Natural killer cell (primary cell): ENCODE results near the gene BEST4. TPM values are rescaled to one million over a fixed set of nuclear protein-coding genes. Genes with fewer than 3 reads are reported as not detected.
"Not testable (repeated sequence)": the region's sequence is repeated elsewhere in the genome, so short reads cannot be mapped to it uniquely, and the experiment has no call there.

Experiments
- ATAC-seq, 3 donors: fragments of 150-1000 bp in 2 of 3; fragments of 200-7000 bp in 1 of 3; cut with Tn5 transposase; 1 replicate in 1 of 3; 2 replicates in 2 of 3; pipeline ENCODE4 v1.10.0; 2021; ENCODE audit warnings: mild to moderate bottlenecking in 2 of 3, moderate library complexity in 2 of 3
- DNase-seq, 2 donors: peaks; one replicate each; pipeline versions ENCODE4 v3.0.0 to v3.0.0-alpha.2; 2013 to 2021; ENCODE audit warnings: mixed read lengths in 1 of 2
- H3K27ac ChIP-seq: one replicate; pipeline ENCODE4 v1.5.1; 2013; ENCODE audit warnings: mild to moderate bottlenecking, low read length
- H3K27me3 ChIP-seq: one replicate; pipeline ENCODE4 v1.6.1; 2013; ENCODE audit warnings: low read length; ENCODE audit not compliant: control insufficient read depth, insufficient read depth
- H3K36me3 ChIP-seq: one replicate; pipeline ENCODE4 v1.6.1; 2013; ENCODE audit warnings: low read length; ENCODE audit not compliant: control insufficient read depth, insufficient read depth
- H3K4me1 ChIP-seq: one replicate; pipeline ENCODE4 v1.6.1; 2013; ENCODE audit warnings: low read length; ENCODE audit not compliant: control insufficient read depth, insufficient read depth
- H3K4me3 ChIP-seq: one replicate; pipeline ENCODE4 v1.5.1; 2013; ENCODE audit warnings: low read length
- H3K9me3 ChIP-seq: one replicate; pipeline ENCODE4 v1.6.1; 2013; ENCODE audit warnings: low read length; ENCODE audit not compliant: control insufficient read depth, insufficient read depth
- H3K27ac Mint-ChIP-seq, 2 donors: one replicate each; pipeline ENCODE4 v1.8.0; 2022; ENCODE audit warnings: mild to moderate bottlenecking in 2 of 2, mixed read lengths in 2 of 2, moderate library complexity in 1 of 2
- H3K27me3 Mint-ChIP-seq, 2 donors: one replicate each; pipeline ENCODE4 v1.8.0; 2022; ENCODE audit warnings: low read depth in 2 of 2, mixed read lengths in 2 of 2
- H3K36me3 Mint-ChIP-seq: one replicate; pipeline ENCODE4 v1.8.0; 2022; ENCODE audit warnings: mixed read lengths
- H3K4me1 Mint-ChIP-seq, 2 donors: one replicate each; pipeline ENCODE4 v1.8.0; 2022; ENCODE audit warnings: mixed read lengths in 2 of 2
- H3K4me3 Mint-ChIP-seq: one replicate; pipeline ENCODE4 v1.8.0; 2022; ENCODE audit warnings: mild to moderate bottlenecking, moderate library complexity, mixed read lengths
- H3K9me3 Mint-ChIP-seq, 2 donors: one replicate each; pipeline ENCODE4 v1.8.0; 2022; ENCODE audit warnings: mixed read lengths in 2 of 2
- CTCF ChIP-seq: fragments of 200-600 bp; IDR thresholded peaks from one replicate; pipeline ENCODE4 v1.8.0; 2022; ENCODE audit warnings: antibody characterized with exemption
- WGBS: methylation state at CpG from one replicate; pipeline ENCODE4 v1.1.7; 2013; ENCODE audit warnings: missing lambda C conversion rate; ENCODE audit not compliant: insufficient coverage; 5-methylcytosine and 5-hydroxymethylcytosine counted together
- intact Hi-C: fragments of 100-400 bp; cut with micrococcal nuclease; formaldehyde crosslinking; loops from one replicate; pipeline ENCODE4 v1.14.2; 2022
- total RNA-seq, 4 donors: library from RNA; stranded (reverse); fragments of 120-200 nt in 1 of 4; gene quantifications; one replicate each; pipeline versions ENCODE4 v1.2.3 to v1.2.4, GENCODE V29; 2013 to 2022

Gene BEST4
- total RNA-seq, 3 donors from 2014 or later (not counting 1 experiment from before 2014, with no cell fraction given) = 0.18 to 0.33 (median 0.28) TPM

- WGBS = 100% methylated on average over 1 of the region's 1 CpG
- Histone ChIP-seq H3K36me3 (no peaks in the 10 kb centered on the region), H3K4me1 (peaks cover 7% of the 10 kb centered on the region), H3K27me3 (no peaks in the 10 kb centered on the region), H3K4me3 (no peak overlapping the region), H3K9me3 (no peaks in the 10 kb centered on the region), H3K27ac (no peak overlapping the region)
- no peak for ATAC-seq
- TF ChIP-seq CTCF = no peak
- intact Hi-C loops = no loop called here
- Mint-ChIP-seq H3K36me3 (no peaks in the 10 kb centered on the region), H3K27ac (no peak overlapping the region), H3K4me3 (no peak overlapping the region), H3K4me1 (peaks cover 12 to 18% of the 10 kb centered on the region in 2 donors), H3K27me3 (no peaks in the 10 kb centered on the region), H3K9me3 (no peaks in the 10 kb centered on the region)
- DNase-seq = no peak
Measured at GRCh38 chr1:44743211-44743610, 44.8 kb downstream of the BEST4 start.

- intact Hi-C loops = no loop called here
- ATAC-seq = no peak
- no peaks in the 10 kb centered on the region for H3K36me3 ChIP-seq
- 3% methylated on average over 14 of the region's 14 CpGs for WGBS
- Mint-ChIP-seq H3K27me3 (no peaks in the 10 kb centered on the region), H3K36me3 (no peaks in the 10 kb centered on the region), H3K9me3 (no peaks in the 10 kb centered on the region), H3K4me1 (peaks cover 12 to 18% of the 10 kb centered on the region in 2 donors), H3K4me3 (peak overlapping the region; percentile 91), H3K27ac (peak overlapping the region; percentile 90 to 94)
- no peak for TF ChIP-seq CTCF
- H3K9me3 ChIP-seq = no peaks in the 10 kb centered on the region
- no peak for DNase-seq
- peak overlapping the region; percentile 60 for H3K4me3 ChIP-seq
- peaks cover 7% of the 10 kb centered on the region for H3K4me1 ChIP-seq
- H3K27ac ChIP-seq = peak overlapping the region; percentile 9
- no peaks in the 10 kb centered on the region for H3K27me3 ChIP-seq
Measured at GRCh38 chr1:44740179-44740617, 47.8 kb downstream of the BEST4 start.

- peak within 1 kb of the TSS; percentile 91 for H3K4me3 Mint-ChIP-seq
- no peaks in the 10 kb centered on the region for H3K27me3 Mint-ChIP-seq
- H3K4me1 ChIP-seq = peaks cover 7% of the 10 kb centered on the region
- H3K27me3 ChIP-seq = no peaks in the 10 kb centered on the region
- intact Hi-C loops = loop anchor here (1.0 to 10.0 kb wide), 3 partner anchors 8 to 845 kb away; partner anchors contain the start of genes NASP, RNU5D-1 and RPS8
- H3K27ac Mint-ChIP-seq = peak within 1 kb of the TSS; percentile 90 to 94
- no peak for TF ChIP-seq CTCF
- no peaks in the 10 kb centered on the region for H3K36me3 Mint-ChIP-seq
- H3K36me3 ChIP-seq = no peaks in the 10 kb centered on the region
- peak; percentile 95 to 99 for DNase-seq
- peak; percentile 100 for ATAC-seq
- H3K4me3 ChIP-seq = peak within 1 kb of the TSS; percentile 60
- H3K9me3 Mint-ChIP-seq = no peaks in the 10 kb centered on the region
- peaks cover 12 to 18% of the 10 kb centered on the region in 2 donors for H3K4me1 Mint-ChIP-seq
- H3K27ac ChIP-seq = peak within 1 kb of the TSS; percentile 81
- under 1% methylated on average over 57 of the region's 57 CpGs for WGBS
- no peaks in the 10 kb centered on the region for H3K9me3 ChIP-seq
Measured at GRCh38 chr1:44739307-44740178, 48.4 kb downstream of the BEST4 start, which contains the start of gene KIF2C. KIF2C (plus strand) TSS chr1:44739837; CDS start chr1:44739933, 96 bp downstream.

GRCh38 chr1:44738953-44739306 lies 49.0 kb downstream of the BEST4 start:
- H3K4me1 ChIP-seq, H3K9me3 Mint-ChIP-seq, H3K27me3 Mint-ChIP-seq, H3K9me3 ChIP-seq, H3K27me3 ChIP-seq, DNase-seq, H3K36me3 Mint-ChIP-seq, H3K36me3 ChIP-seq, ATAC-seq: not testable (repeated sequence)
- Mint-ChIP-seq H3K27ac (peak overlapping the region; percentile 90 to 94), H3K4me1 (peaks cover 12 to 18% of the 10 kb centered on the region in 2 donors), H3K4me3 (peak overlapping the region; percentile 91)
- intact Hi-C loops = loop anchor here (1.0 to 10.0 kb wide), 3 partner anchors 8 to 846 kb away; partner anchors contain the start of genes NASP, RNU5D-1 and RPS8
- Histone ChIP-seq H3K27ac (peak overlapping the region; percentile 81), H3K4me3 (peak overlapping the region; percentile 60)
- WGBS = no CpG with 5 or more reads among the region's 1 CpG
